PFSK-1 (cell line): Measurements from ENCODE around the gene NAALADL2.

Experiments
- FOXP2 ChIP-seq: optimal IDR thresholded peaks from 2 replicates; pipeline ENCODE3; 2011; ENCODE audit warnings: borderline replicate concordance, control low read depth, inconsistent platforms; ENCODE audit not compliant: insufficient read depth; ENCODE audit errors: extremely low read length, extremely low read depth
- POLR2AphosphoS5 ChIP-seq: IDR thresholded peaks from 2 replicates; pipeline ENCODE4 v1.6.1; 2012; ENCODE audit warnings: low read depth, mild to moderate bottlenecking, control low read depth, low read length, moderate library complexity
- REST ChIP-seq, 2 experiments: IDR thresholded peaks; 2 replicates each; pipeline versions ENCODE4 v1.6.1 to v1.8.0; 2011 to 2012; ENCODE audit warnings: low read depth in 2 of 2, low read length in 2 of 2, control low read depth in 1 of 2, inconsistent platforms in 1 of 2, mild to moderate bottlenecking in 1 of 2, moderate library complexity in 1 of 2; ENCODE audit not compliant: insufficient read depth in 1 of 2
- SIN3A ChIP-seq: IDR thresholded peaks from 2 replicates; pipeline ENCODE4 v1.6.1; 2012; ENCODE audit warnings: mild to moderate bottlenecking, low read length, moderate library complexity, borderline replicate concordance; ENCODE audit not compliant: insufficient read depth
- TAF1 ChIP-seq: IDR thresholded peaks from 2 replicates; pipeline ENCODE4 v1.6.1; 2012; ENCODE audit warnings: low read length, control low read depth, borderline replicate concordance; ENCODE audit not compliant: insufficient read depth

DNA sequence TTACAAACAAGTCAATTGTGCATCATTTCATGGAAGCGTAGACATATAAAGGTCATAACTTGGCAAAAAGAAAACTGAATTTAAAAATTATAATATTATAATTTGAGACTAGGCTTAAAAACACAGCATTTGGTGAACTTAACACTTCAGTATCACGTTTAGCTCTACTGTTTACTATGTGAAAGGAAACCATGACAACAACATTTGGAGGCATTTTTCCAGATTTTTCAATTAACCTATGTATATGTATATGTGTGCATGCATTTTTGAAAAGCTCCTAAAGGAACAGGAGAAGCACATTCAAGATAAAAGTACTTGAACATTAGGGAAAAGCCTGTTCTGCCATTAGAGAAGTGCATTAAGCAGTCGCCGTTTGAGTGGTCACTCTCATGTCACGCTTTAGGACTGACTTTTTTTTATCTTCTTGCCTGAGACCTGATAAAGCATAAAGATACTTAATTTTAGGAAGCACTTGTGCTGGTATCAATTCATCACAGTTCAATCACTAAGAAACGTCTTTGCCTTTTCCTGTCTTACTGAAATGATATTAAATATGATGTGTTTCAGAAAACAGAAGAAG lies 156.0 kb downstream of the NAALADL2 start:
- TF ChIP-seq REST (IDR thresholded peaks at IDR 0.05; ENCODE audit: insufficient read depth in 1 of 2, low read depth in 2 of 2, low read length in 2 of 2) (no peak), POLR2AphosphoS5 (no peak), TAF1 (no peak), SIN3A (no peak), FOXP2 (no peak)
